Fibroblast of skin of right biceps (primary cell): Measurements from ENCODE around the gene SMIM9.

ENCODE experiments used
- DNase-seq: peaks from one replicate; pipeline ENCODE4 v3.0.0-alpha.2; 2013

SMIM9 gene

DNA sequence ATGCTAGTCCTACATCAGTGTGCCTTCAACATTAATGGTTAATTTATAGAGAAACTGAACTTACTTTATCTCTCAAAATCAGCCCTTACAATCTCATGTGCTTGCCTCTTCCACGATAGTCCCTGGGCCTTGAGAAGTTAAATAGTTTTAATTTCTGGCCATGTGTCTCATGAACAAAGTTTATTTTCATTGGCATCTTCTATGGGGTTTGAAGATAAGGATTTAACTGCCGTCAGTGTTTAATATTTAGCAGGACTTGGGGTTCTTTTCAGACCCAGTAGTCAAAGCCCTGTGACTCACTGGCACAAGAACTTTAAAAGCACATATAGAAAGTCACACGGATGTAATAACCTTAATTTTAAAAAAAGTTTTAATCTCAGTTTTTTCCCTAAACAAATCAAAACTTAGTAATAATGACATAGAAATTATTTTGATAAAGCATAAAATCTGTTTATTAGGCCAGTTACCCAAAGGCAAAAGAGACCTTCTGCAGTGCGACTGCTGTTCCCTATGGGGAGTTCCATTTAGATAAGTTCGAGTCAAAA is 19.1 kb downstream of the SMIM9 start:
- DNase-seq, result no peak

DNA sequence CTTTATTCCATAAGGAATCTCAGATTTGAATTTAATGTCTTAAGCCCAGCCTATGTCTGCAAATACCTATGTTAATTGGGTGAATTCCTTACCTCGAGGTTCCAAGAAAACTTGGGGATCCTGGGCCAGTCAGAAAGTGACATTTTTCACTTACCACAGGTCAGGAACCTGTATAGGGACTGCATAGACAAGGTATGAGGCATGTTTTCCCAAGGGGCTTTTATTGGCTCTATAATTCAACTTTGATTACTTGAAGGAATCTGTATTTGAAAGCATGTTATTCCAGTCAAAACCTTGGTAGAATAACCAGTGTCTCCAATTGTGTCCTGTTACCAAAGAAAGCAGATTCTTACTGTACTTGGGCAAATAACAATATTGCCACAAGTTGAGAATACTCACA is 20.7 kb downstream of the SMIM9 start:
- DNase-seq, result no peak

- DNase-seq, result no peak
Measured at GRCh38 chrX:154812341-154813101, 21.9 kb downstream of the SMIM9 start.

- DNase-seq, result no peak
Measured at GRCh38 chrX:154809939-154810665, 24.4 kb downstream of the SMIM9 start.

- DNase-seq, result no peak
Measured at GRCh38 chrX:154806837-154807501, 27.5 kb downstream of the SMIM9 start.

DNA sequence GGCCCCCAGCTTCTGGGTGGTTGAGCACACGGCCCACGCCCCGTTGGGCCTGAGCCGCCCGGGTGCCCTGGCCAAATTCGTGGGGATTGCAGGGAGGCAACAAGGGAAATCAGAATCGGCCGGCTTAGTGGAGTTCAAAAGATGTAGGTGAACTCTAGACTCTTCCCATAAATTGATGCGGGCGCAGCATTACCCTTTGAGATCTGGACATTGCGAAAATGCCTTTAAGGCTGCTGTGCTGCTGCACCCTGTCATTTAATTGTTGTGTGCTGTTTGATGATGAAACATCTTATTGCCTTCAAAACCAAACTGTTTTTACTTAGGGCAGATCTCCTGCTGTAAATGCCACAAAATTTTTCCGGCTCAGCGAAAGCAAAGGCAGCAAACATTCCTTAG is 28.8 kb downstream of the SMIM9 start:
- peak; percentile 30 for DNase-seq

GRCh38 chrX:154804957-154805695 is 29.3 kb downstream of the SMIM9 start, which contains the start of gene MPP1:
Gene MPP1 (minus strand): TSS chrX:154805485. CDS start chrX:154805373, 112 bp downstream.
- peak; percentile 65 for DNase-seq

- no peak for DNase-seq
Measured at GRCh38 chrX:154804261-154804956, 30.1 kb downstream of the SMIM9 start.

GRCh38 chrX:154802947-154803346 is 31.5 kb downstream of the SMIM9 start:
- no peak for DNase-seq

DNA sequence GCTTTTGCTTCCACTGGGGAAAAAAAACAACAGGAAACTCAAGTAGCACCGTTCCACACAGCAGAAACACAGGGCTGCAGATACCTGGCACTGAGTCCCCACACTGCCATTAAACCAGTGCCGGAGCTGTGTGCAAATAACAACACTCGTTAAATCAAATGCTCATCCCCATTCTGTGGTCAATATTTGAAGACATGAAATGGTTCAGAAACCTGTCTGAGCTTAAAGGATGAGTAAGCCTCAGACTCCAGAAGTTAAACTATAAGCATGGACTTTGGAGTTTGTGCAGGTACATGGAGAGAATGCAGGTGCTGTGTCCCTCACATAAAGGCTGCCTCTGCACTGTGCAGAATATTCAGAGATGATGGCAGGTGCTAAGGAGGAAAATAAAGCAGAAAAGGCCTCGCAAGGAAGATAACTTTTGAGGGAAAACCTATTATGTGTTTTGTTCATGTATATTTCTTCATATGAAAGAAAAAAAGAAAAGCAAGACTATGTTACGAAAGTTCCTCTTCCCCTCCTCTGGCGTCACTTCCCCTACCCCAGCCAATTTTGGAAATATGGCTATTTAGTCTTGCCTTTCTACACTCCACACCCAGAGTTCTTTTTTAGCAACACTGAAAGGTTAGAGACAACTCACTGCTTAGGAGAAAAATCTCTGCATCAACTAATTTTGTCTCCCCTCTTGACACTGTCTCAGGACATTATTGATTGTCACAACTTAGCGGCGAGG is 33.8 kb downstream of the SMIM9 start:
- no peak for DNase-seq

- no peak for DNase-seq
Measured at GRCh38 chrX:154799556-154800348, 34.7 kb downstream of the SMIM9 start.

DNA sequence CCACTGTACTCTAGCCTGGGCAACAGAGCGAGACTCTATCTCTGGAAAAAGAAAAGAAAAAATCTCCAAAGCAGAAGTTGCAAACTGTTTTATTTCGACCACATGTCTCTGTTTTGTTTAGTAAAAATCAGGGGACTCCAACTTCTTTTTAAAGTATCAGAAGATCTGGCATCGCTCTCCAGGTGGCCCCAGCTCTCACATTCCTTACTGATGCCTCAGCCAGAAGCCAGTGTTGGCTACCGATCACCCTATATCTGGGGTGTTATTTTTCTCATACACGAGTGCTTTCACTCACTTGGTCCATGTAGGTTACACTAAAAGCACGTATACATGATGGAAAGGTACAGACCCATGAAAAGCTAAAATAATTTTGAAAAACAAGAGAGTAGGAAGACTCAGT is 37.5 kb downstream of the SMIM9 start:
- no peak for DNase-seq

DNA sequence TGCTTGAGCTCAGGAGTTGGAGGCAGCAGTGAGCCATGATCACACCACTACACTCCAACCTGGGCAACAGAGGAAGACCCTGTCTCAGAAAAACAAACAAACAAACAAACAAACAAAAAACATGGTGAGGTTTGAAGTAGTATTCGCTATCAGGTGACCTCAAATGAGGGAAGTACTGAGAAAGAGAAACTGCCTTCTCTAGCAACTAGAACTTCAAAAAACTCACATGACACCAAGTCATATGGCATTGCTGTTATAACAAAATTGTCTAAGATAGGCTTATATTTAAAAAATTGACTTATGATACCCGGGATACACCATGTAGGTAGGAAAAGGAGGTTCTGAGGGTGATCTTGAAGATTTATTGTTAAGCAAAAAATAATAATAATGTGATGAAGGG is 39.4 kb downstream of the SMIM9 start:
- no peak for DNase-seq

DNA sequence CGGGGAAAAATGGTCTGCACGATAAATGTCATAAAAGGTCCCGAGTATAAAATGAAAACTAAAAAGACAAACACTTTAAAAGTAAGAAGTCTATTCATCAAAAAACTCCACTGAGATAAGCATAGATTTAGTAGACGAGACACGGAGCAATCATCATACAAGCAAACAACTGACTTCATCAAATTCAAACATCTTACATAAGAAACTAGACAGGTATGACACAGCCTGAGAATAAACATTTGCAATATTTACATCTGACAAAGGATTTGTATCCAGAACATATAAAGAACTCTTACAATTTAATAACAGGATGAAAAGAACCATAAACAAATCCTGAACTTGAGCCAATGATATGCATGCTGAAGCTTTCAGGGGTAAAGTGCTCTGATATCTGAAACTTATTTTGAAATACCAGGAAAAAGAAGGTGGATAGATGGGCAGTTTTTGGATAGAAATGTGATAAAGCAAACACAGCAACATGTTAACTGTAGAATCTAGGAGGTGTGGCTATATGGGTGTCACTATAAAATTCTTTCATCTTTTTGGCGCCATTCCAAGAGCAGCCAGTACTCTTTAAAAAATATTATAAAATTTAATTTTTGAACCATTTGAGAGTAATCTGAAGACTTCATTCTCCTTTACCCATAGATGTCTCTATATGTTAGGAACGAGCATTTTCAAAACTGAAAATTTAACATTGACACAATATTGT is 41.2 kb downstream of the SMIM9 start:
- no peak for DNase-seq

- DNase-seq, result no peak
Measured at GRCh38 chrX:154791939-154792338, 42.5 kb downstream of the SMIM9 start.

DNA sequence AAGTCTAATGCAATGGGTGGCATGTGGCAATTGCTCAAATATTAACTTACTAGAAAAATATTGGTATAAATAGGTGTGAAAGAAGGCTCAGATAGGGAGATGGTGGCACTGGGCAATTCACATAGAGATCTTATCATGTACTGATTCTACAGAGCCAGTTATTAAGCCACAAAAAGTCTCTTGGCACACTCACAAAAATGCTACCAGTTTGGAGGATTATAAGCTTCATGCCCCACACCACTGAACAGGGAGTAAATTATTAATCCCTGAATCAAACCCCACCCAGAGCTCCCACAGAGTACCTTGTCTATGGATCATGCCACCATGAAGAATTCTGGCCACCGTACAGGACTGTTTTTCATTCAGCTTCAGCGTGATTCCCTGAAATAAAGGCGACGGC is 43.0 kb downstream of the SMIM9 start:
- no peak for DNase-seq

- no peak for DNase-seq
Measured at GRCh38 chrX:154785716-154786115, 48.7 kb downstream of the SMIM9 start.

- DNase-seq, result no peak
Measured at GRCh38 chrX:154784149-154784995, 50.1 kb downstream of the SMIM9 start.

DNA sequence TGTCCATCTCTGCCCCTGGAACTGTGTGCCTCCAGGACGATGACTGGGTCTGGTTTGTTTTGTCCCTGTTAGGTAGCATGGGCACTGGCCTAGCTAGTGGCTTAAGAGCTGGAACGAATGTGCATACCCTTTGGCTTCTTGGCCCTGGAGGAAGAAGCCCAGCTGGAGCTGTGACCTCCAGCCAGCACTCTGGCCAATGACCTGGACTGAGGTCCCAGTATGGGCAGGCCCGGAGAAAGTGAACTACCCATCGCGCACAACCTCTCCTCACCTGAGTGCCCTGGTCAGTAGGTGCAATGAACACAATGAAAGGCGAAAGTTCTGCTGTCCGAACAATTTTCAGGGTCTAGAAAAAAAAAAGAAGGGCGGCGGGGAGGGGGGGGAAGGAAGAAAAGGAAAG is 53.5 kb downstream of the SMIM9 start:
- no peak for DNase-seq
